Measurements from ENCODE around the gene PLEKHH1. TPM values are rescaled to one million over a fixed set of nuclear protein-coding genes. Genes with fewer than 3 reads are reported as not detected.

PLEKHH1 gene
- total and polyA plus RNA-seq, 2 donors (not counting 1 experiment from before 2014, with no cell fraction given) = 0.10 to 0.33 TPM

- Histone ChIP-seq H3K27me3 (ENCODE audit: control insufficient read depth, insufficient read depth, low read length) (no peaks in the 10 kb centered on the region), H2AFZ (ENCODE audit: low read length) (no peak overlapping the region)
- peak in 1 of 2 donors; percentile 25 for DNase-seq (ENCODE audit: low read depth in 2 of 2)
Measured at GRCh38 chr14:67566908-67567307, 33.8 kb downstream of the PLEKHH1 start.

GRCh38 chr14:67567654-67568053 lies 34.6 kb downstream of the PLEKHH1 start:
- DNase-seq (ENCODE audit: low read depth in 2 of 2) = no peak
- H3K4me3 ChIP-seq (replicated peaks in 1 of 4; ENCODE audit: control extremely low read depth in 1 of 4, insufficient read depth in 1 of 4, low read depth in 3 of 4, low read length in 4 of 4) = no peak overlapping the region
- H3K9me3 ChIP-seq (ENCODE audit: control insufficient read depth, insufficient read depth, low read depth, low read length) = no peaks in the 10 kb centered on the region
- no peaks in the 10 kb centered on the region for H3K36me3 ChIP-seq (ENCODE audit: control insufficient read depth, insufficient read depth, low read length)
- H3K27me3 ChIP-seq (ENCODE audit: control insufficient read depth, insufficient read depth, low read length) = no peaks in the 10 kb centered on the region
- H3K4me1 ChIP-seq (ENCODE audit: control insufficient read depth, extremely low read depth, insufficient read depth, low read length) = no peaks in the 10 kb centered on the region
- H3K9ac ChIP-seq (ENCODE audit: insufficient read depth, low read length) = no peak overlapping the region
- no peak overlapping the region for H2AFZ ChIP-seq (ENCODE audit: low read length)
- no peak overlapping the region for H3K27ac ChIP-seq (ENCODE audit: insufficient read depth, low read length)
- H4K20me1 ChIP-seq (ENCODE audit: control insufficient read depth, extremely low read depth, insufficient read depth, low read length) = no peaks in the 10 kb centered on the region
- H3K4me2 ChIP-seq (ENCODE audit: extremely low read depth, insufficient read depth, low read length) = no peak overlapping the region
- no peak for TF ChIP-seq EZH2 (IDR thresholded peaks at IDR 0.05; ENCODE audit: low read length, missing control alignments)
- TF ChIP-seq, protein P1, sequence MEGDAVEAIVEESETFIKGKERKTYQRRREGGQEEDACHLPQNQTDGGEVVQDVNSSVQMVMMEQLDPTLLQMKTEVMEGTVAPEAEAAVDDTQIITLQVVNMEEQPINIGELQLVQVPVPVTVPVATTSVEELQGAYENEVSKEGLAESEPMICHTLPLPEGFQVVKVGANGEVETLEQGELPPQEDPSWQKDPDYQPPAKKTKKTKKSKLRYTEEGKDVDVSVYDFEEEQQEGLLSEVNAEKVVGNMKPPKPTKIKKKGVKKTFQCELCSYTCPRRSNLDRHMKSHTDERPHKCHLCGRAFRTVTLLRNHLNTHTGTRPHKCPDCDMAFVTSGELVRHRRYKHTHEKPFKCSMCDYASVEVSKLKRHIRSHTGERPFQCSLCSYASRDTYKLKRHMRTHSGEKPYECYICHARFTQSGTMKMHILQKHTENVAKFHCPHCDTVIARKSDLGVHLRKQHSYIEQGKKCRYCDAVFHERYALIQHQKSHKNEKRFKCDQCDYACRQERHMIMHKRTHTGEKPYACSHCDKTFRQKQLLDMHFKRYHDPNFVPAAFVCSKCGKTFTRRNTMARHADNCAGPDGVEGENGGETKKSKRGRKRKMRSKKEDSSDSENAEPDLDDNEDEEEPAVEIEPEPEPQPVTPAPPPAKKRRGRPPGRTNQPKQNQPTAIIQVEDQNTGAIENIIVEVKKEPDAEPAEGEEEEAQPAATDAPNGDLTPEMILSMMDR (conservative IDR thresholded peaks at IDR 0.05 in 1 of 2, IDR thresholded peaks at IDR 0.05 in 1 of 2; ENCODE audit: low read depth in 1 of 2, low read length in 2 of 2) = no peak
- H3K79me2 ChIP-seq (ENCODE audit: control insufficient read depth, insufficient read depth, low read length) = no peaks in the 10 kb centered on the region

More at GRCh38 chr14:67566908-67567307, 33.8 kb downstream of the PLEKHH1 start:
- Histone ChIP-seq H3K79me2 (ENCODE audit: control insufficient read depth, insufficient read depth, low read length) (no peaks in the 10 kb centered on the region), H4K20me1 (ENCODE audit: control insufficient read depth, extremely low read depth, insufficient read depth, low read length) (no peaks in the 10 kb centered on the region), H3K36me3 (ENCODE audit: control insufficient read depth, insufficient read depth, low read length) (no peaks in the 10 kb centered on the region), H3K4me2 (ENCODE audit: extremely low read depth, insufficient read depth, low read length) (no peak overlapping the region), H3K9ac (ENCODE audit: insufficient read depth, low read length) (no peak overlapping the region), H3K4me1 (ENCODE audit: control insufficient read depth, extremely low read depth, insufficient read depth, low read length) (no peaks in the 10 kb centered on the region), H3K9me3 (ENCODE audit: control insufficient read depth, insufficient read depth, low read depth, low read length) (no peaks in the 10 kb centered on the region), H3K4me3 (replicated peaks in 1 of 4; ENCODE audit: control extremely low read depth in 1 of 4, insufficient read depth in 1 of 4, low read depth in 3 of 4, low read length in 4 of 4) (no peak overlapping the region), H3K27ac (ENCODE audit: insufficient read depth, low read length) (no peak overlapping the region)
- TF ChIP-seq, protein P1 (conservative IDR thresholded peaks at IDR 0.05 in 1 of 2, IDR thresholded peaks at IDR 0.05 in 1 of 2; ENCODE audit: low read depth in 1 of 2, low read length in 2 of 2) = no peak
- no peak for TF ChIP-seq EZH2 (IDR thresholded peaks at IDR 0.05; ENCODE audit: low read length, missing control alignments)

- no peaks in the 10 kb centered on the region for H3K79me2 ChIP-seq (ENCODE audit: control insufficient read depth, insufficient read depth, low read length)
- H3K4me3 ChIP-seq (replicated peaks in 1 of 4; ENCODE audit: control extremely low read depth in 1 of 4, insufficient read depth in 1 of 4, low read depth in 3 of 4, low read length in 4 of 4) = no peak overlapping the region
- no peak overlapping the region for H3K9ac ChIP-seq (ENCODE audit: insufficient read depth, low read length)
- H3K27ac ChIP-seq (ENCODE audit: insufficient read depth, low read length) = no peak overlapping the region
- H3K36me3 ChIP-seq (ENCODE audit: control insufficient read depth, insufficient read depth, low read length) = no peaks in the 10 kb centered on the region
- DNase-seq (ENCODE audit: low read depth in 2 of 2) = no peak
- no peaks in the 10 kb centered on the region for H3K27me3 ChIP-seq (ENCODE audit: control insufficient read depth, insufficient read depth, low read length)
- no peak for TF ChIP-seq EZH2 (IDR thresholded peaks at IDR 0.05; ENCODE audit: low read length, missing control alignments)
- TF ChIP-seq, protein P1 (conservative IDR thresholded peaks at IDR 0.05 in 1 of 2, IDR thresholded peaks at IDR 0.05 in 1 of 2; ENCODE audit: low read depth in 1 of 2, low read length in 2 of 2) = no peak
- no peaks in the 10 kb centered on the region for H4K20me1 ChIP-seq (ENCODE audit: control insufficient read depth, extremely low read depth, insufficient read depth, low read length)
- no peak overlapping the region for H3K4me2 ChIP-seq (ENCODE audit: extremely low read depth, insufficient read depth, low read length)
- no peak overlapping the region for H2AFZ ChIP-seq (ENCODE audit: low read length)
- H3K4me1 ChIP-seq (ENCODE audit: control insufficient read depth, extremely low read depth, insufficient read depth, low read length) = no peaks in the 10 kb centered on the region
- no peaks in the 10 kb centered on the region for H3K9me3 ChIP-seq (ENCODE audit: control insufficient read depth, insufficient read depth, low read depth, low read length)
Measured at GRCh38 chr14:67569011-67569650, 36.0 kb downstream of the PLEKHH1 start.
